ENCODE data around the gene NUTM1. TPM values are rescaled to one million over a fixed set of nuclear protein-coding genes. Genes with fewer than 3 reads are reported as not detected.
"Not testable (repeated sequence)": the region's sequence is repeated elsewhere in the genome, so short reads cannot be mapped to it uniquely, and the experiment has no call there.

Gene NUTM1
- total RNA-seq, 1 experiment from 2014 or later: 0.07 TPM

- H3K27me3 ChIP-seq (ENCODE audit: insufficient read depth, low read length): no peaks in the 10 kb centered on the region
- no peak overlapping the region for H3K4me3 ChIP-seq (replicated peaks in 1 of 2; ENCODE audit: low read depth in 1 of 2, low read length in 2 of 2)
- no peaks in the 10 kb centered on the region for H3K9me2 ChIP-seq (ENCODE audit: insufficient read depth)
- no peaks in the 10 kb centered on the region for H3K36me3 ChIP-seq (ENCODE audit: control insufficient read depth in 1 of 2, insufficient read depth in 2 of 2, low read length in 2 of 2)
- no peak overlapping the region for H3K4me2 ChIP-seq (ENCODE audit: low read length)
- POLR2A ChIA-PET: no interaction called here
- RAD21 ChIA-PET (ENCODE audit: low non-redundant PET in 1 of 2, low total read pairs in 2 of 2, uncharacterized antibody in 2 of 2, unreplicated experiment in 2 of 2): no interaction called here
- intact Hi-C loops (cut with micrococcal nuclease): no loop called here
- TF ChIP-seq SP1 (IDR thresholded peaks at IDR 0.05; ENCODE audit: low read depth) (no peak), EZH2 (IDR thresholded peaks at IDR 0.05) (no peak), EGR1 (IDR thresholded peaks at IDR 0.05; ENCODE audit: low read depth) (no peak), MAX (IDR thresholded peaks at IDR 0.05) (no peak)
- H3K27ac ChIP-seq (ENCODE audit: low read depth, low read length): no peak overlapping the region
- H3K9me3 ChIP-seq (ENCODE audit: control insufficient read depth in 1 of 2, insufficient read depth in 1 of 2, low read depth in 1 of 2, low read length in 2 of 2): no peaks in the 10 kb centered on the region
- CTCF ChIA-PET: no interaction called here
- H3K4me1 ChIP-seq (ENCODE audit: control insufficient read depth in 1 of 2, insufficient read depth in 2 of 2, low read length in 2 of 2): no peaks in the 10 kb centered on the region
- H4K20me1 ChIP-seq (ENCODE audit: insufficient read depth): no peaks in the 10 kb centered on the region
- DNase-seq (ENCODE audit: low read depth, low spot score) (no peak), ATAC-seq (no peak)
- no peak overlapping the region for H2AFZ ChIP-seq (ENCODE audit: low read depth, low read length, poor library complexity, severe bottlenecking)
- H3K9ac ChIP-seq (ENCODE audit: low read length): no peak overlapping the region
- H3K79me2 ChIP-seq (ENCODE audit: insufficient read depth, low read length): no peaks in the 10 kb centered on the region
- no TSS peak for BruUV-seq (replicated peaks)
Observed at GRCh38 chr15:34373951-34374350, 30.8 kb downstream of the NUTM1 start.

GRCh38 chr15:34374816-34375215, 31.7 kb downstream of the NUTM1 start:
- ChIA-PET RAD21 (ENCODE audit: low non-redundant PET in 1 of 2, low total read pairs in 2 of 2, uncharacterized antibody in 2 of 2, unreplicated experiment in 2 of 2) (no interaction called here), CTCF (no interaction called here), POLR2A (no interaction called here)
- Histone ChIP-seq H3K4me1 (ENCODE audit: control insufficient read depth in 1 of 2, insufficient read depth in 2 of 2, low read length in 2 of 2) (no peaks in the 10 kb centered on the region), H2AFZ (ENCODE audit: low read depth, low read length, poor library complexity, severe bottlenecking) (no peak overlapping the region), H3K9me2 (ENCODE audit: insufficient read depth) (no peaks in the 10 kb centered on the region), H3K9me3 (ENCODE audit: control insufficient read depth in 1 of 2, insufficient read depth in 1 of 2, low read depth in 1 of 2, low read length in 2 of 2) (no peaks in the 10 kb centered on the region), H3K27me3 (ENCODE audit: insufficient read depth, low read length) (no peaks in the 10 kb centered on the region), H3K4me3 (replicated peaks in 1 of 2; ENCODE audit: low read depth in 1 of 2, low read length in 2 of 2) (no peak overlapping the region), H3K9ac (ENCODE audit: low read length) (no peak overlapping the region), H3K27ac (ENCODE audit: low read depth, low read length) (no peak overlapping the region), H3K36me3 (ENCODE audit: control insufficient read depth in 1 of 2, insufficient read depth in 2 of 2, low read length in 2 of 2) (no peaks in the 10 kb centered on the region), H3K4me2 (ENCODE audit: low read length) (no peak overlapping the region), H3K79me2 (ENCODE audit: insufficient read depth, low read length) (no peaks in the 10 kb centered on the region), H4K20me1 (ENCODE audit: insufficient read depth) (no peaks in the 10 kb centered on the region)
- no TSS peak for BruUV-seq (replicated peaks)
- ATAC-seq (no peak), DNase-seq (ENCODE audit: low read depth, low spot score) (no peak)
- TF ChIP-seq REST (IDR thresholded peaks at IDR 0.05; ENCODE audit: low read depth) (no peak), JUND (IDR thresholded peaks at IDR 0.05) (no peak), TCF7L2 (IDR thresholded peaks at IDR 0.05; ENCODE audit: borderline replicate concordance, extremely low read depth, insufficient read depth, insufficient read length) (no peak)
- intact Hi-C loops (cut with micrococcal nuclease): no loop called here

DNA sequence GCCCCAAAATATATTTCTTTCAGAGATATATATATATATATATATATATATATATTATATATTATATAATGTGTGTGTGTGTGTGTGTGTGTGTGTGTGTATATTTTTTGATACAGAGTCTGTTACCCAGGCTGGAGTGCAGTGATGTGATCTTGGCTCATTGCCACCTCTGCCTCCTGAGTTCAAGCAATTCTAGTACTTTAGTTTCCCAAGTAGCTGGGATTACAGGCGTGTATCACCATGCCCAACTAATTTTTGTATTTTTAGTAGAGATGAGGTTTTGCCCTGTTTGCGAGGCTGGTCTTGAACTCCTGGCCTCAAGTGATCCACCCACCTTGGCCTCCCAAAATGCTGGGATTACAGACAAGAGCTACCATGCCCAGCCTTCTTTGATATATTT, 32.4 kb downstream of the NUTM1 start:
- H3K9me3 ChIP-seq (ENCODE audit: control insufficient read depth in 1 of 2, insufficient read depth in 1 of 2, low read depth in 1 of 2, low read length in 2 of 2); H3K4me2 ChIP-seq (ENCODE audit: low read length); intact Hi-C loops (cut with micrococcal nuclease); H3K9ac ChIP-seq (ENCODE audit: low read length); DNase-seq (ENCODE audit: low read depth, low spot score); H2AFZ ChIP-seq (ENCODE audit: low read depth, low read length, poor library complexity, severe bottlenecking); H3K9me2 ChIP-seq (ENCODE audit: insufficient read depth); H4K20me1 ChIP-seq (ENCODE audit: insufficient read depth); H3K27ac ChIP-seq (ENCODE audit: low read depth, low read length); H3K36me3 ChIP-seq (ENCODE audit: control insufficient read depth in 1 of 2, insufficient read depth in 2 of 2, low read length in 2 of 2); H3K4me1 ChIP-seq (ENCODE audit: control insufficient read depth in 1 of 2, insufficient read depth in 2 of 2, low read length in 2 of 2); H3K4me3 ChIP-seq (replicated peaks in 1 of 2; ENCODE audit: low read depth in 1 of 2, low read length in 2 of 2); BruUV-seq (replicated peaks); RAD21 ChIA-PET (ENCODE audit: low non-redundant PET in 1 of 2, low total read pairs in 2 of 2, uncharacterized antibody in 2 of 2, unreplicated experiment in 2 of 2); POLR2A ChIA-PET; ATAC-seq; H3K27me3 ChIP-seq (ENCODE audit: insufficient read depth, low read length); H3K79me2 ChIP-seq (ENCODE audit: insufficient read depth, low read length): not testable (repeated sequence)
- CTCF ChIA-PET: interaction anchor here (1.1 kb wide), 1 partner anchor 17 kb away, joined by 3 read pairs; no protein-coding TSS in a partner anchor

Measured in HCT116 (cell line).